Glutamatergic neuron (in vitro differentiated cells): Measurements from ENCODE around the gene PLEKHJ1. TPM values are rescaled to one million over a fixed set of nuclear protein-coding genes. Genes with fewer than 3 reads are reported as not detected.

Experiments used
- DNase-seq: peaks from one replicate; pipeline ENCODE4 v3.0.0; 2022
- H3K27ac Mint-ChIP-seq: one replicate; pipeline ENCODE4 v1.8.0; 2020; ENCODE audit warnings: mild to moderate bottlenecking, mixed read lengths, inconsistent platforms; ENCODE audit not compliant: unreplicated experiment
- H3K27me3 Mint-ChIP-seq: one replicate; pipeline ENCODE4 v1.8.0; 2020; ENCODE audit warnings: mild to moderate bottlenecking, moderate library complexity, mixed read lengths, inconsistent platforms; ENCODE audit not compliant: unreplicated experiment
- H3K36me3 Mint-ChIP-seq: one replicate; pipeline ENCODE4 v1.8.0; 2020; ENCODE audit warnings: mild to moderate bottlenecking, mixed read lengths, inconsistent platforms; ENCODE audit not compliant: unreplicated experiment
- H3K4me1 Mint-ChIP-seq: one replicate; pipeline ENCODE4 v1.8.0; 2020; ENCODE audit warnings: mild to moderate bottlenecking, low read depth, mixed read lengths, inconsistent platforms; ENCODE audit not compliant: unreplicated experiment
- H3K4me3 Mint-ChIP-seq: one replicate; pipeline ENCODE4 v1.8.0; 2020; ENCODE audit warnings: mild to moderate bottlenecking, mixed read lengths, inconsistent platforms; ENCODE audit not compliant: unreplicated experiment
- H3K9me3 Mint-ChIP-seq: one replicate; pipeline ENCODE4 v1.8.0; 2020; ENCODE audit warnings: mild to moderate bottlenecking, moderate library complexity, mixed read lengths, inconsistent platforms; ENCODE audit not compliant: unreplicated experiment
- total RNA-seq: library from RNA; stranded (reverse); fragmentation: NEBNext Ultra II Directional; extraction: Animal tissue kit (Norgen Biotek cat#: 25700); gene quantifications from one replicate; pipeline ENCODE4 v1.2.1, GENCODE V29; 2021; ENCODE audit not compliant: unreplicated experiment
- TF ChIP-seq, protein P1 (sequence below): fragments of 200-600 bp; sonication (generic); IDR thresholded peaks from one replicate; pipeline ENCODE4 v1.5.0; 2021; ENCODE audit not compliant: partially characterized antibody, unreplicated experiment

Gene PLEKHJ1
- total RNA-seq, 1 donor from 2014 or later = 164 TPM

DNA sequence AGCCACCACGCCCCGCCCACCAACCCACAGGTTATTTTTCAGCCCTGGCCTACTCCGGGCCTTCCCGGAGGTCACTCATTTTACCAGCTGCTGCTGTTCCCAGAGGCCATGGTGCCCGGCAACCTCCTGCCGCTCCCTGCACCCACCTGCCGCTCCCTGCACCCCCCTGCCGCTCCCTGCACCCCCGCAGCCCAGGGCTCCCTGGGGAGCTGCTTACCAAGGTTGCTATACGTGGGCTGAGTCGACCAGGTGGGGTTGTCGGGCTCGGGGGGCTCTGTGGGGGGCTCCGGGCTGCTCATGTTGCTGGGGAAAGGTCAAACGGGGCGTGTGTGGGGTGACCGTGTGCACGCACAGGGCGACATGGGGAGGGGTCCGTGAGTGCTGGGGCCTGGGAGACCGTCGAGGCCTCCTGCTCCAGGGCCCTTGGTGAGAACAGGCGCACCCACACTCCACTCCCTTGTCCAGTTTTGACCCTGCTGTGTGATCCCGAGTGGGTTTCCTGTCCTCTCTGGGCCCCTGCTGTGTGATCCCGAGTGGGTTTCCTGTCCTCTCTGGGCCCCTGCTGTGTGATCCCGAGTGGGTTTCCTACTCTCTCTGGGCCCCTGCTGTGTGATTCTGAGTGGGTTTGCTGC, 44.6 kb upstream of the PLEKHJ1 start:
- no peak overlapping the region for H3K4me3 Mint-ChIP-seq
- H3K9me3 Mint-ChIP-seq = peaks cover 6% of the 10 kb centered on the region
- no peaks in the 10 kb centered on the region for H3K36me3 Mint-ChIP-seq
- H3K4me1 Mint-ChIP-seq = no peaks in the 10 kb centered on the region
- H3K27ac Mint-ChIP-seq = no peak overlapping the region
- peaks cover 11% of the 10 kb centered on the region for H3K27me3 Mint-ChIP-seq
- no peak for DNase-seq
- TF ChIP-seq, protein P1, sequence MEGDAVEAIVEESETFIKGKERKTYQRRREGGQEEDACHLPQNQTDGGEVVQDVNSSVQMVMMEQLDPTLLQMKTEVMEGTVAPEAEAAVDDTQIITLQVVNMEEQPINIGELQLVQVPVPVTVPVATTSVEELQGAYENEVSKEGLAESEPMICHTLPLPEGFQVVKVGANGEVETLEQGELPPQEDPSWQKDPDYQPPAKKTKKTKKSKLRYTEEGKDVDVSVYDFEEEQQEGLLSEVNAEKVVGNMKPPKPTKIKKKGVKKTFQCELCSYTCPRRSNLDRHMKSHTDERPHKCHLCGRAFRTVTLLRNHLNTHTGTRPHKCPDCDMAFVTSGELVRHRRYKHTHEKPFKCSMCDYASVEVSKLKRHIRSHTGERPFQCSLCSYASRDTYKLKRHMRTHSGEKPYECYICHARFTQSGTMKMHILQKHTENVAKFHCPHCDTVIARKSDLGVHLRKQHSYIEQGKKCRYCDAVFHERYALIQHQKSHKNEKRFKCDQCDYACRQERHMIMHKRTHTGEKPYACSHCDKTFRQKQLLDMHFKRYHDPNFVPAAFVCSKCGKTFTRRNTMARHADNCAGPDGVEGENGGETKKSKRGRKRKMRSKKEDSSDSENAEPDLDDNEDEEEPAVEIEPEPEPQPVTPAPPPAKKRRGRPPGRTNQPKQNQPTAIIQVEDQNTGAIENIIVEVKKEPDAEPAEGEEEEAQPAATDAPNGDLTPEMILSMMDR = no peak

DNA sequence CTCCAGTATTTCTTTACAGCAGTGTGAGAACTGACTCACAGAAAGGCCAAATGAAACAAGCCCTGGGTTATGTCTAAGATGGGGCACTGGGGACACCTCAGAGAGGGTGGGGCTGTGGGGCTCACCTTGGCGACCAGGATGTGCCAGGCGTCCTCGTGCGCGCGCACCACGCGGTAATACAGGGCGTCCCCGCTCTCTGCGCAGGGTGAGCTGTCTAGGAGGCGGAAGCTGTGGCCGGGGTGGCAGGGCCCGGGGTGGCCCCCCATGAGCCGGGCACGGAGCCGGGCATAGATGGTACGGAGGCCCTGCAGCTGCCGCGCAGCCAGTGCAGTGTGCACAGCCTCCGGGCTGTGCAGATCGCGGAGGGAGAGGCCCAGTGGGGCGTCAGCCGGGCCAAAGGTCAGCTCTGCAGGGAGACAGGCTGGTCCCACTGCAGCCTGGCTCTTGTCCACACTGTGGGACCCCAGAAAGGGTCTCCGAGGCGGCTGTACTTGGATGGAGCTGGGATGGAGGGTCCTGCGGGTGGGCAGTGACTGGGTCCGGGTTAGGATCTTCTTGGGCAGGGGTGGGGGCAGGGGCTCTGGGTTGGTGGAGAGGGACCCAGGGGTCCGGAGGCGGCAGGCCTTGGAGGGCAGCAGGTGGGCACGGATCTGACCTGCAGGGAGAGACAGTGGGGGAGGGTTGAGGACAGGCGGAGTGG, 42.5 kb upstream of the PLEKHJ1 start:
- Mint-ChIP-seq H3K4me1 (peaks cover 6% of the 10 kb centered on the region), H3K27ac (no peak overlapping the region), H3K36me3 (no peaks in the 10 kb centered on the region), H3K27me3 (peaks cover 9% of the 10 kb centered on the region), H3K9me3 (peaks cover 13% of the 10 kb centered on the region), H3K4me3 (no peak overlapping the region)
- TF ChIP-seq, protein P1 = no peak
- DNase-seq = no peak

DNA sequence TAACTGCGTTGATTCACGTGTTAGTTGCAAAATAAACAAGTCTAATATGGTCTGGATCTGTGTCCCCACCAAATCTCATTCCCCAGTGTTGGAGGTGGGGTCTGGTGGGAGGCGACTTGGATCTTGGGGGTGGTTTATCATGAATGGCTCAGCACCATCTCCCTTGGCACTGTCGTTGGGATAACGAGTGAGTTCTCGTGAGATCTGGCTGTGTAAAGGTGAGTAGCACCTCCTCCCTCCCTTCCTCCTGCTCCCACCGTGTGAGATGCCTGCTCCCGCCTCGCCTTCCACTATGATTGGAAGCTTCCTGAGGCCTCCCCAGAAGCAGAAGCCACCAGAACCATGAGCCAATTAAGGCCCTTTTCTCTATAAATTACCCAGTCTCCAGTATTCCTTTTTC, 41.0 kb upstream of the PLEKHJ1 start:
- H3K27ac Mint-ChIP-seq = no peak overlapping the region

DNA sequence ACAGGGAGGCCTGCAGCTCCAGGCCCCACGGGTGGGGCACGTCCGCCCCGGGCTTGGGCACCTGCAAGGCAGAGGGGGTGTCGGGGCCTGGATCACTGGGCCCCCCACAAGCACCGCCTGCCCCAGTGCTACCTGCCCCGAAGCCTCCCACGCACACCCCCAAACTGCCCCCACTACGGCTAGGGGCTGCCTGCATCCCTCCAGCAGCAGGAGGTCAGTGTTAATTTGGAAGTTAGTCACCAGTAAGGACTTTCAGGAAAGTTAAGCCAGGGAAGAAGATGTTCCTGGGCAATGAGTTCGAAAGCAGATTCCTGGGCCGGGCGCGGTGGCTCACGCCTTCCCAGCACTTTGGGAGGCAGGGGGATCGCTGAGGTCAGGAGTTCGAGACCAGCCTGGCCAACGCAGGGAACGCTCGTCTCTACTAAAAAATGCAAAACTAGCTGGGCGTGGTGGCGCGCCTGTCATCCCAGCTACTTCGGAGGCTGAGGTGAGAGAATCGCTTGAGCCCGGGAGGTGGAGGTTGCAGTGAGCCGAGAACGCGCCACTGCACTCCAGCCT, 40.4 kb upstream of the PLEKHJ1 start:
- TF ChIP-seq, protein P1 = no peak
- H3K36me3 Mint-ChIP-seq = no peaks in the 10 kb centered on the region
- peaks cover 13% of the 10 kb centered on the region for H3K4me1 Mint-ChIP-seq
- H3K9me3 Mint-ChIP-seq = peaks cover 20% of the 10 kb centered on the region
- no peak overlapping the region for H3K4me3 Mint-ChIP-seq
- H3K27me3 Mint-ChIP-seq = peaks cover 6% of the 10 kb centered on the region
- no peak for DNase-seq
- H3K27ac Mint-ChIP-seq = no peak overlapping the region

More for the DNA sequence above, 41.0 kb upstream of the PLEKHJ1 start:
- TF ChIP-seq, protein P1 = no peak
- Mint-ChIP-seq H3K4me3 (peak overlapping the region; percentile 30), H3K36me3 (no peaks in the 10 kb centered on the region), H3K27me3 (peaks cover 6% of the 10 kb centered on the region), H3K9me3 (peaks cover 15% of the 10 kb centered on the region), H3K4me1 (peaks cover 10% of the 10 kb centered on the region)
- no peak for DNase-seq
